Activated CD8-positive, alpha-beta memory T cell treated with anti-CD3 and anti-CD28 coated beads, Interleukin-2, amount 50 U/mL, for 48 hours (primary cell): ENCODE data around the gene GALNT17.

ENCODE experiments used
- DNase-seq: peaks from one replicate; pipeline ENCODE4 v3.0.0-alpha.2; 2020

Gene GALNT17

DNA sequence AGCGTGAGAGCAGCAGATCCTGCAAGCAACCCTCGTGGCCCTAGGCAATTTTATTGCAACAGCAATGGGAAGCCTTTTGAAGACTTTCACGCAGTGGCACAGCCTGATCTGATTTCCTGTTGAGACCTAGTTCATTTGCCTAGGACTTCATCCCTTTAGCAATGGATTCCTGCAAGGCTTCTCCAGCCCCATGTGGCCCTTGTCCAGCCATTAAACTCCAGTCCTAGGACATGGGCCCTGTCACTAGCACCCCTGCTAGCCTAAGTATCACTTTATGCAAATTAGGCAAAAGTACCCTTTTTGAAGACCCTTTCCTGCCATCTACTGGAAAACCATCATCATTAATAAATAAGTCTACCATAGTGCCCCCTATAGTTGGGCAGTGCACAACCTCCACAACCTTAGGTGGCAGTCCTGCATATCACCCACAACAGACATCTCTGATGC is 379.4 kb downstream of the GALNT17 start:
- no peak for DNase-seq

DNA sequence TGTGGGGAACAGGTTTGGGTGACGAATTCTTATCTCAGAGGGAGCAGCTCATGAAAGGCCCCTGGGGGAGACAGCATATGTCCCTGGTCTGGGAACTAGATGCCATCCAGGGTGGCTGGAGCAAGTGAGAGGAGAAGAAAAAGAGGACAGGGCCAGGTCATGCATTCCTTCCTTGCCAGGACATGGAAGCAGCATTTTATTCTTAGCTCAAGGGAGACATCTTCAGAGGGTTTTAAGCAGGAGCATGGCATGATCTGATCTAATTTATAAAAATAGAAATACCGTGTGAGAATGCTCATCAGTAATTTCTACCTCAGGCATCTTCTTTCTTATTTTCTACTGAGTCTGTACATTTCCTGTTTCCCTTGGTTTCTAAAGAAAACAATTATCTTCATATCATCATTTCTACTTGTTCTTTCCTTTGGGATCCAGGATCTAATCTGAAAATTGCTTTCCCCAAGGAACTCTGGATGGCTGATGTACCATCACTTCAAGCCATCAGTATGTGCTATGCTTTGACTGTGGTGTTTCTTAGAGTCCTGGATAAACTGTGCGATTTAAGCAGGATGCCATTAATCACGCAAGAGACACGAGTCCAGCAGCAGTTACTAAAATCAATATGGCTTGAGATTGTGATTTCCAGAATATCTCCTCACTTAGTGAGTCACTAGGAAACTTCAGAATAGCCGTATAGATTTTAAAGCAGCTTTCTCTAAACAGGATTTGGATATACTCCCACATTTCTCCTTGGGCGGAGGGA is 386.2 kb downstream of the GALNT17 start:
- DNase-seq: no peak

DNA sequence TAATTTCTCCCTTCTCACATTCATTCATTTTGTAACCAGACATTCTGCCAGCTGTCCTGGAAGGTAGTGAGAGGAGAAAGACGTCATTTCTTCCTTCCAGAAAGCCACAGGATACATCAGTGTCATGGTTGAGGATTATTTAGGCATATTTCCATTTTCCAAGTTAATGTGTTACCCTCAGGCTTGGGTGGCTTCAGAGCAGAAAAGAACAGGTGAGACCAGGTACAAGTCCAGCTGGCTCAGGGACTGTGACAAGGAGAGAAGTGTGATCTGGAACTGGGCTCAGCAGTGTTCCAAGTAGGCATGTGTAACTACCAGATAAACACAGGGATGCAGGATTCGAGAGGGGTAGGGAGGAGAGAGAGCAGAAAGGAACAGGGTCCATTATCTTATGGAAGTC is 386.9 kb downstream of the GALNT17 start:
- no peak for DNase-seq

DNA sequence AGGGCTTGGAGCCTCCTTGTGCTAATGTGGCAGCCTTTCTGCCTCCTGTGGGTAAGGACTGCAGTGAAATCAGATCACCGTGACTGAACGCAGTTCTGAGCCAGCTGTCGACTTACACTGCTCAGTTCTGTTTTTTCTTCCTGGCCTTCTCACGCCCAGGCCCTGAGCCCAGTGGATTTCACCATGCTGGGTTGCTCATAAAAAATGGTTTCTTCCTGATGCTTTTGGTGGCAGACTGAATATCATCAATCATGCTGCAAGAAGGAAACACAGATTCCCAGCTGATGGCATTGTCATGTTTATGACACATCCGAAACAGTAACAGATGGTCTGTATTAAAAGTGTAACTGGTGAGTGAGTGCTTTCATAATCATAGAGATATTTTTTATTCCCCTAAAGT is 389.6 kb downstream of the GALNT17 start:
- no peak for DNase-seq

DNA sequence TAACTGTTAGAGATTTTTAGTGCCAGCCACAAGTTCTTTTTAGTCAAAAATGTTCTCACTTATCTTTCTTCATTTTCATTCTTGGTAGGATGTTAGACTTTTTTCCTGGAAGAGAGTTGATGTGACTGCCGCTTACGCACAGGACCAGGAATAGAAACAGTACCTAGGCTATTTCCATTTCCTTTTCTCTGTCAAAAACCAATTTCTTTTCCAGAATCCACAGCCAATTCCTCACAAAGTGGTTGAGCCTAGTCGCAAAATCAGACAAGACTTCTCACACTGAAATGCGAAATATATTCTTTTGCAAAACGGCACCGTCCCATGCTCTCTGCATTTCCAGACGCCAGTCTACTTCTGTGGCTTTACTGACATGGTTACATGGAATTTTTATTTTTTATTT is 394.2 kb downstream of the GALNT17 start:
- DNase-seq: no peak

DNA sequence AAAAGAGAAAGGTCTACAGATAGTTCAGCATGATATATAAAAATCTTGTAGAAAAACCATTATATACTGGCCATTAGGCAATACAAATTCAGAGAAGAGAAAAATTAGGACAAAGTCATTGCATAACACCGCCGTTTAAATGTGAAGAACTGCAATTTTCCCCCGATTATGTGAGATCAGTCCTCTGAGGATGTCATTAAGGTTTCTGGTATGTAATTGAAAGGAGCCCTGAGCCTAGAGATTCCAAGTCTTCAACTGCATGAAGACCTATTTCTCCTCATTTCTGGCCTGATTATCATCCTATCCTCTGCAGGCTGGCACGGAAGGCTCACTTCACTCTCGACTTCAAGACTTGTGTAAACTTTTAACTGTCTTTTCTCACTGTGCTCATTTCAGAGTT is 395.3 kb downstream of the GALNT17 start:
- no peak for DNase-seq

DNA sequence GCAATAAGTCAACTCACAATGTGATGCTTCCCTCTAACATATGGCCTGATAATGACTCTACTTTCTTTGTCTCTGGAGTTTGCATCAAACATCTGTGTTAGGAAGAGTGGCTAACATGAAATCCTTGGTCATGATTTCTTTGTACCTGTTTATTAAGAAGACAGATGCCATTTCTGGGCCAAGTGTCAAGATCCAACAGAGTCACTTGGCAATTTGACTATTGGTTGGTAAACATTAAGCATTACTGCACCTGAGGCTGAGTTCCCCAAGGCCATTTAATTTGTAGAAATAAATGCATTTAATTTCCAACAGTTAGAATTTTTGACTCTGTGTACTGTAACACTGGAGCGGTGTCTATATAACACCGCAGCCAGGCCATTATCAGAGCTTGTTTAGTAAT is 403.7 kb downstream of the GALNT17 start:
- DNase-seq: no peak

DNA sequence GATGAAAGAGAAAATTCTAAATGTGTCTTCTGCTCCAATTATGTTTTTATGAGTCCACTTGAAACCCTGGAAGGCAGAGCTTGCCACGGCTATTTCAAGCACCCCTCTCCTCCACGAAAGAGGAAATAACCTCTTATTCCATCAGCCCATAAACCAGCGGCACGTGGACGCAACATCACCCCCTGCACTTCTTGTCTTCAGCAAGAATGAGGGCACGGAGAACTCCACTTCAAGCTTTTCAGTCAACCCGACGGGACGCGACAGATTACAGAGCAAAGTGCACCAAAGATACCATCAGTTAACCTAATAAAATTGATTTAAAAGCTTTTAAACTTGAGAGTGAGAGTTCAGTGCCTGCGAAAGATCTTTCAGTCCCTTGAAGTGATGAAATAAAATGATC is 406.3 kb downstream of the GALNT17 start:
- no peak for DNase-seq

DNA sequence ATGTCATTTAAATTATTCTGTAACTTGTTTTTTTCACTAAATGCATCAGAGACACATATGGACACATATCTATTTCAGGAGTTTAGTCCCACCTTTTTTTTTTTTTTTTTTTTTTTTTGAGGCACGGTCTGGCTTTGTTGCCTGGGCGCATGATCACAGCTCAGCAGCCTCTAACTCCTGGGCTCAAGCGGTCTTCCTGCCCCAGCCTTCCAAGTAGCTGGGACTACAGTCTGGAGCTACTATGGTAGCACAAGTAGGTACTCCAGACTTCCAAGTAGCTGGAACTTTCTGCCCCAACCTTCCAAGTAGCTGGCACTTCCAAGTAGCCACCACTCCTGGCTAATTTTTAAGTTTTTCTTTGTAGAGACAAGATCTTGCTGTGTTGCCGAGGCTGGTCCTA is 407.7 kb downstream of the GALNT17 start:
- no peak for DNase-seq

DNA sequence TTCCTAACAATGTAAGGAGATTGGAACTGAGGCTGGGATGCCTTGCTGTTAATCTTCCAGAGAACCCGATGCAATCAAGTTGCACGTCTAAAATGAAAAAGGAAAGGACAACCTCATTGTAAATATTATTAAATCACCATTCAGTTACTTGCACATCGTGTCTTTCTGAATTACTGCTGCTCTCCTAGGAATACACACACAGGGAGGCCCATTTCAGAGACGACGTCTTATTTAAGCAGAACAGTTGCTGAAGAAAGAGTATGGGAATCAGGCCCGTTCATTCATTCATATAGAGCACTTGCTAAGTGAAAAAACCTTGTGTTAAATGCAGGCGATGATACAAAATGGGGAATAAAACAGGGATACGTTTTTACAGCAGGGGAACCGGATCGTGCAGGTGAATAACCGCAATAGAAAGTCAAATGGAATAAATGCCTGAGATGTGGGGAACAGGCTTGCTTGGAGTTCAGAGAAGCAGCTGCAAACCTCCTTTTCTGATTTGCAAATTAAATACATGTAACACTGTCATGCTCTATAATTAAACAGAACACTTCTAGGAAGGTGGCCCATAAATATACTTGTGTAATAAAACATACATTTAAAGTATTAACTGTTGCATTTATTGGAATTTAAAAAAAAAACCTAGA is 409.9 kb downstream of the GALNT17 start:
- no peak for DNase-seq

DNA sequence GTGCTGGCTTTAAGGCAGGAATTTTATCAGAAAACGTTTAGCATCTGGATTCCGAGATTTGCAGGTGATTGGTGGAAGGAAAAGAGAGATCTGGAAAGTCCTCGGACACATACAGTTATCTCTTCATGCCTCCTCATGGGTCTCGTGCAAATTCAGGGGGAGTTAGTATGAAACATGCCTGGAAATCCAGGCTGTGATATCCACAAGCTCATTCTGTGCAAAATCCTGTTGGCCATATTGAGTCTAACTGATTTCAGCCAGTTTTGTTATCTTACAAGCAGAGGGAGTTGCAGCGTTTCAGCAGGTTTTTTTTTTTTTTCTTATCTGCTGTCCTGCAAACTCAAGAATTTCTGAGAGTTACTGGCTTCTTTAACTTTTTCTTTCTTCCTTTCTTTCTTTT is 411.5 kb downstream of the GALNT17 start:
- DNase-seq: no peak

DNA sequence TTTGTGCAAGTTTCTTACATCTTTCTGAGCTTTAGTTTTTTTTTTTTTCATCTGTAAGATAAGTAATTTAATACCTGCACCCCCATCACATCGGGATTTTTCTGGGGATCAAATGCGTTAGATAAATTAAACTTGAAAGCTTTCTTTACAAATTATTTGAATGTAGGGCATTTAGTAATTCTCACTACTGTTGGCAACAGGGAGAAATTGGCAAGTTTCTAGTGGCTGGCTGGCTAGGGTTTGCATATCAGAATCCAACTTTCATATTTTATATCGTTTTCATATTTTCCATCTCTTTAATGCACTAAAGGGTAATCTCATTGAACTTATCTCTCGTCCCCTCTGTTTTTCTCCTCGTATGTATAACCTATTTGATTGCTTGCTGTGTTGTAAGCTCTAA is 412.9 kb downstream of the GALNT17 start:
- DNase-seq: no peak

DNA sequence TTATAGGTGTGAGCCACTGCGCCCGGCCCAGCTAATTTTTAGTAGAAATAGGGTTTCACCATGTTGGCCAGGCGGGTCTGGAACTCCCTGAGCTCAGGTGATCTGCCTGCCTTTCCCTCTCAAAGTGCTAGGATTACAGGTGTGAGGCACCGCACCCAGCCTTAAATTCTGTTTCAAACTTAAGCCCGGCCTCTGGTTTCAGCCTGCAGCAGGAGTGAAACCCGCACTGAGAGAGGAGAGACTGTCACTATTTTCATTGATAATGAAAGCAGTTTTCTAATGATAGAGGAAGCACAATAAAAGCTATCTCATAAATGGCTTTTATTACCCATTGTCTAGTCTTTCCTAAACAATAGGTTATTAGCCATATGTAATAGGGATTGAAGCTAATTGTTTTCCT is 415.5 kb downstream of the GALNT17 start:
- no peak for DNase-seq

DNA sequence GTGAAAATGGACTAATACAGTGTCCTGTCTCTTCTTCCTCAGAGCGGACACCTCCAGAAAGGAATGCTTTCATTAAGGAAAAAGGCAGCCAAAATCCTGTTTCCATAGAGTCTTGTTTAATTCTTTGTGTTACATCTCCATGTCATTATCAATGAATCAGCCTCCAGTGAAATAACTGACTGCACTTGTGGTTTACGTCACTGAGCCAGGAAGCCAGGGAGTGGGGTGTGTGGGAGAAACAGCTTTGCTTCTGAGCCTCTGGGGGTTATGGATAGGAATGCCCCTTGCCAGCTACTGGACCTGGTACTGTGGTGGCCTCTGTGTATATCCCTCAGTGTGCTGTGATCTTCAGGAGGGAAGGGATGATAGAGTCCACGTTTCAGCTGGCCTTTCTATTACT is 416.8 kb downstream of the GALNT17 start:
- DNase-seq: no peak

DNA sequence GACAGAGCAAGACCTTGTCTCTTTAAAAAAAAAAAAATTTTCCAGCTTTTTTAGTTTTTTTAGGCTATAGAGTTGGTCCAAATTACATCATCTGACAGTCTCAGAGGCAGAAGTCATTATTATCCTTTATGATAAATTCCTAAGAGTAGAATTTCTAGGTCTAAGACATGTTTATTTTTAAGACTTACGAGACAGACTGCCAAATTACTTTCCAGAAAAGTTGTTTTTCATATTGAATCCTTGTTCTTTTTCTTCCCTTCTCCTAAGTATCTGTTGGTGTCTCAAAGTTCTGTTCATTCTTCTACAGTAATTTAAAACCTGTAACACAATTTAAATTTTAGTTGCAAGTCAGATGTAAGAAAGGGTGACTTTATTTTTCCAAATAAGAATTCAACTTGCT is 421.4 kb downstream of the GALNT17 start:
- DNase-seq: no peak

DNA sequence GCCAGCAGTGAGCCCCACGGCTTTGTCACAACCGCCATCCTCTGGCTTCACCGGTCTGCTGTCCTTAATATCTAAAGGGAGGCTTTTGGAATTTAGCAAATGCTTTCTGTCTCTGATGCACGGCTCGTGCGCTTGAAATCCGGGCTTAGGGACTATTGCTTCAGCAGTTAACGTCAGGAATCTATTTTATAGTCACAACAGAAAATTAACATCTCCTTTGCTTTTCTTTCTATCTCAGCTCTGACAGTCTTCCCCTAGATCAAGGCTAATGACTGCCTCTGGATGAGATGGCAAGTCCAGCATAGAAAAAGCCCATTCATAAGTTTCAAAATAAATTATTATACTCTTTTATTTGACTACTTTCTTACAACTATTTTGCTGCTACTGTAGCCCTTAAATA is 423.8 kb downstream of the GALNT17 start:
- no peak for DNase-seq

DNA sequence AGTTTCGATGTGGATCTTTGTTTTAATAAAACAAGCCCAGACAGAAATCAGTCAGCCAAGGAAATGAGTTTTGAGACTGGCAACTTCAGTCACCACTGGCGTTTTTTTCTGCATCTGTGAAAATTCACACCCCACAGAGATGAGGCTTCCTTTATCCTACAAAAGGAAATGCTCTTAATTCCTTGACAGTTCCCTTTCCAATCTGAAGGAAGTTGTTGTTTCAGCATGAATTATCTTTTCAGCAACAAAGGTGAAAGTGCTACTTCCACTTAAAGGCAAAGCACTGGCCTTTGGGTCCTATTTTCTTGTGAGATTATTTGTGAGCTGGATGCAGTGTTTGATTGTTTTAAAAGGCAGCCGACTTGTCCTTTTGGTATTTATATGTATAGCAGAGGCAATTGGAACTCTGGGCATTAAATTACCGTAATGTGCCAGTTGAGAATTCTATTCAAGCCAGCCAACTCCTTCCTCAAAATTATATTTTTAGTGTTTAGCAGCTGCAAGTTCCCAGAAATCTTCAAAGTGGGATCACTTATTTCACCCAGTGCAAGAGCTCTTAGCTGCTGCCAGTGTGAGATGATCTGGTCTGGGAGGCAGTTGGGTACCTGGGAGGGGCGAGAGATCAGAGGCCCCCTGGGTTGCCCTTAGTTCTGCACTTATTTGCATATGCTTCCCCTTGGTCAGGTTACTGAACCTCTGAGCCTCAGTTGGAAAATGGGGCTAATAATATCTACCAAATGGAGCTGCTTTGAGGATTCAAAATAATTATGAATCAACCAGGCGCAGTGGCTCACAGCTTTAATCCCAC is 427.1 kb downstream of the GALNT17 start:
- DNase-seq: no peak

DNA sequence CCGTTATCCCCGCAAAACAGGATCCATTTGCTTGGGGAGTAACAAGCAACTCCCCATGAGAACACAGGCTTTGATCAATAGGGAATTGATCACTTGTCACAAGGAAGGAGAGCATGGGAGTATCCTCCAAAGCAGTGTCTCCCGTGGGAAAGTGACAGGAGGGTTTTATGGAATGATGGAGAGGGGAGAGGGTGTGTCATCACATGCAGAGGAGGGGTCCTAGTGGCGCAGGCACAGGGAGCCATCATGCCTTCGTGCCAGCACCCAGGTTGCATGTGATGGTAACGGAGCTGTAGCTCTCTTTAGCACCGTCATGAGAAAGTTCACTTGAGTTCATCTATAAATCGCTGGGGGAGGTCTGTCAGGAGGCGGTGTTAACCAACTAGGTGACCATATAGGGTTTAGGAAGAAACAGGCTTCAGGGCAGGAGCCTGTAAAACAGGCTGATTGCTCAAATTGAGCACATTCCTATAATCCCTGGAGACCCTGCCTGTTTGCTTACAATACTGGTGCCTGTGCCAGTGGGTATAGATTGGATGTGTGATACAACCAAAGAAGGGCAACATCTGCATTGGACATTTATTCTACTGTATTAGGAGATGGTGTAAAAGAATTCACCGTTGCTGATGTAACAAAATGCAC is 428.5 kb downstream of the GALNT17 start:
- DNase-seq: no peak

DNA sequence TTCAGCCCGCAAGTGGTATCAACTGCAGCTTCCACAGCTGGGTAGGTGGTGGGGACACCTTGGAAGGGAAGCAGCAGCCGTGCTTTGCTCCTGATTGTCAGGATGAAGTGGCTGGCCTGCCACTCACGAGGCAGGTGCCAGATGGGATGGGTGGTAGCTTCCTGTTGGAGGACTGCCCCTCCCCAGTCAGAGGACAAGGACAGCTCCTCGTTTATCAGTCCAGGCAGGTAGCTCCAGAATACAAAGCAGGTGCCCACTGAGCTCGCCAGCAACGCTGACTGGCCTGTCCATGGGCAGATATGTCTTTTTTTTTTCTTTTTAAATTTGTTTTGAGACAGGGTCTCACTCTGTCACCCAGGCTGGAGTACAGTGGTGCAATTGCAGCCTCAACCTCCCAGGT is 431.3 kb downstream of the GALNT17 start:
- no peak for DNase-seq

DNA sequence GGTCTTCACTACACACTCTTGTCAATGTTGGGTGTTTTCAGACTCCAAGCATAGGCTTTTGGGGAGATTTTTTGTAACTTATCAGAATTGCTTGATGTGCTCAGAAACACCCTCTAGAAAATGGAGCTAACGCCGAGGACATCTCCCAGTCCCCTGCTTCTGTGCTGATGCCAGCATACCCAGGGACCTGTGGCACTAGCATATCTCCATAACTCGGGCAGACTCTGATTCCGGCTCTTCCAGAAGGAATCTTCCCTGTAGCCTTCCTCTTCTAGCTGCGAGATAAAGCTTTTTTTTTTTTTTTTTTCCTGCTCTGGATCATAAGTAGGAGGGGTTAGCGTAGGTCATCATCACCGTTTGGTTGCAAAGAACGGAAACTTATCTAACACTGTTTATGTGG is 434.4 kb downstream of the GALNT17 start:
- DNase-seq: no peak

DNA sequence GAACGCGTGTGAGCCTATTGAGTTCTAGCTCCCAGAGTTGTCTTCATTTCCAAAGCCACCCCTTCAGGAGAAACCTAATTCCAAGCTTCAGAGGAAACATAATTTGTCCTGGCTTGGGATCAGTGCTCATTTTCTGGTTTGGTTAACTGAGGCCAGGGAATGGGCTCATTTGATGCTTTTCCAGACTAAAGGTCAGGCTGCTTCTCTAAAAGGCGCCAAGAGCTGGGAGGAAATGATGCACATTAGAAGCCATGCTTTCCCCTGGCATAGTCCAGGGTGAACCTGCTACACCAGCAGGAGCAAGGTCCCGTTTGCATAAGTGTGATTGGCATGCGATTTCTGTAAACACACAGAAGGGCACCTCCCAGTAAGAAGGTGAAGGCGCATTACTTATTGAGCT is 435.0 kb downstream of the GALNT17 start:
- DNase-seq: no peak

DNA sequence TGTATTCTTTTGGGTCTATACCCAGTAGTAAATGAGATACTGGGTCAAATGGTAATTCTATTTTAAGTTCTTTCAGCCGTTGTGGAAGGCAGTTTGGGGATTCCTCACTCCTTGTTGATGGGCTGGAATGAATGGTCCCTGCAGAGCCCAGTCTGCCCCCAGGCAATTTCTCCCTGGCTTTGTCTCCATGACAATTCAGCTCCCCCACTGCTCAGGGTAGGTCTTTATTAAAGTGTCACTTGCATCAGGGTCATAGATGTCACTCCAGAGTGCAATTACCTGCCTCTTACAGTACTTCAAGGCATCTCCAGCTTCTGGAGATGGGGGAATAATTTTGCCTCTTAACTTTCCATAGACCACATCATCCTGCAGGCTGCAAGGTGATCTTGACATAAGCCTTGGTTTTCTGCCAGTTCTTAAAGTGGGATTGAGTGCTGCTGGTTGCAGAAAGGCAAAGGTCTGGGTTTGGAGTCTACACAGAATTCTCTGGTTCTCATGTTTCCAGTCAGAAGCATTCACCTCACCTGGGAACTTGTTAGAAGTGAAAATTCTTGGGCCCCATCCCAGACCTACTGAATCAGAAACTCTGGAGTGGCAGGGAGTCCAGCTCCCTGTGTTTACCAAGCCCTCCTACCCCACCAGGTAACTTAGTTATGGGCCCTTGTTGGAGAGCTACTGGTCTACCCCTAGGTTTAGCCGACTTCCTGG is 442.4 kb downstream of the GALNT17 start:
- DNase-seq: no peak

DNA sequence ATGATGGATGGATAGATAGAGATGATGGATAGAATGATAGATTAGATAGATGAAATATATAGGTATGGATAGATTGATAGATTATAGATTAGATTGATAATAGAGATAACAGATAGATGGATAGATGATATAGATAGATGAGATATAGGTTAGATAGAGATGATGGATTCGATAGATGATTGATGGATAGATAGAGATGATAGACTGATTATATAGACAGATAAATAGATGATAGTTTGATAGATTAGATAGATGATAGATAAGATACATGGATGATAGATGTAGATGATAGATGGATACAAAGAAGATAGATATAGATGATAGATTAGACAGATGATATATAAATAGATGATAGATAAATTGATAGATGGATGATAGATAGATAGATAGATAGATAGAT is 448.1 kb downstream of the GALNT17 start:
- DNase-seq: no peak
